ENCODE results near the gene ERCC5. TPM values are rescaled to one million over a fixed set of nuclear protein-coding genes. Genes with fewer than 3 reads are reported as not detected.
A peak's percentile ranks its signal among the peaks of the same experiment; 100 is the strongest.

Gene ERCC5
- total RNA-seq, 6 experiments from 2014 or later: 21.6 to 47.4 (median 29.2) TPM

- ATAC-seq: no peak
- peaks cover 0 to 3% (median 0%) of the 10 kb centered on the region in 4 donors for H3K4me1 ChIP-seq
- no peak overlapping the region for H3K4me3 ChIP-seq
- no peak for DNase-seq
- 76% methylated on average over 4 of the region's 4 CpGs for WGBS (ENCODE audit: insufficient coverage, low coverage, low lambda C conversion rate, missing lambda C conversion rate)
- TF ChIP-seq CTCF (IDR thresholded peaks at IDR 0.05) (no peak), POLR2A (IDR thresholded peaks at IDR 0.05) (no peak)
- no peaks in the 10 kb centered on the region for H3K27me3 ChIP-seq
- no peak overlapping the region for H3K27ac ChIP-seq
- intact Hi-C loops (cut with DNase I): no loop called here
- H3K36me3 ChIP-seq: peaks cover 0 to 16% (median 5%) of the 10 kb centered on the region in 4 donors
- no peaks in the 10 kb centered on the region for H3K9me3 ChIP-seq
Observed at GRCh38 chr13:102836471-102836870, 9.4 kb upstream of the ERCC5 start.

- WGBS (ENCODE audit: insufficient coverage, low coverage, low lambda C conversion rate, missing lambda C conversion rate): 71% methylated on average over 1 of the region's 1 CpG
Observed at GRCh38 chr13:102838273-102838672, 7.6 kb upstream of the ERCC5 start.

GRCh38 chr13:102838982-102839381 lies 6.8 kb upstream of the ERCC5 start:
- TF ChIP-seq POLR2A (IDR thresholded peaks at IDR 0.05) (no peak), CTCF (IDR thresholded peaks at IDR 0.05) (no peak)
- ATAC-seq (no peak), DNase-seq (no peak)
- no peak overlapping the region for H3K27ac ChIP-seq
- no peaks in the 10 kb centered on the region for H3K27me3 ChIP-seq
- H3K9me3 ChIP-seq: no peaks in the 10 kb centered on the region
- peaks cover 0 to 16% (median 5%) of the 10 kb centered on the region in 4 donors for H3K36me3 ChIP-seq
- intact Hi-C loops (cut with DNase I): no loop called here
- no peak overlapping the region for H3K4me3 ChIP-seq
- WGBS (ENCODE audit: insufficient coverage, low coverage, low lambda C conversion rate, missing lambda C conversion rate): 44% methylated on average over 4 of the region's 4 CpGs
- H3K4me1 ChIP-seq: peaks cover 0 to 3% (median 0%) of the 10 kb centered on the region in 4 donors

More at GRCh38 chr13:102838273-102838672, 7.6 kb upstream of the ERCC5 start:
- Histone ChIP-seq H3K27ac (no peak overlapping the region), H3K27me3 (no peaks in the 10 kb centered on the region), H3K9me3 (no peaks in the 10 kb centered on the region), H3K36me3 (peaks cover 0 to 16% (median 5%) of the 10 kb centered on the region in 4 donors), H3K4me3 (no peak overlapping the region), H3K4me1 (peaks cover 0 to 3% (median 0%) of the 10 kb centered on the region in 4 donors)
- intact Hi-C loops (cut with DNase I): no loop called here
- TF ChIP-seq CTCF (IDR thresholded peaks at IDR 0.05) (no peak), POLR2A (IDR thresholded peaks at IDR 0.05) (no peak)
- ATAC-seq (no peak), DNase-seq (no peak)

DNA sequence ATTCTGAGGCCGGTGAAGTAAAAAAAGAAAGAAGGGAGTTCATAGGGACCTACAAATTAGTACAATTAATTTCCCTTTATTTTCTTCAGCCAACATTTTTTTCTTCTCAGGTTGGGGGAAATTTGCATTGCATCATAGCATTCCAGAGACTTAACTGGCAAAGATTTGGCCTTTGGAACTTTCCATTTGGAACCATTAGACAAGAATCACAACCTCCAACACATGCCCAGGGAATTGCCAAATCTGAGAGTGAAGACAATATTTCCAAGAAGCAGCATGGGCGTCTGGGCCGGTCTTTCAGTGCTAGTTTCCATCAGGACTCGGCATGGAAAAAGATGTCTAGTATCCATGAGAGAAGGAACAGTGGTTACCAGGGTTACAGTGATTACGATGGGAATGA lies 6.4 kb upstream of the ERCC5 start:
- peaks cover 0 to 12% (median 5%) of the 10 kb centered on the region in 4 donors for H3K36me3 ChIP-seq
- TF ChIP-seq CTCF (IDR thresholded peaks at IDR 0.05): no peak
- no peak for TF ChIP-seq POLR2A (IDR thresholded peaks at IDR 0.05)

More for the DNA sequence above, 6.4 kb upstream of the ERCC5 start:
- H3K27me3 ChIP-seq: no peaks in the 10 kb centered on the region
- H3K4me3 ChIP-seq: no peak overlapping the region
- ATAC-seq (peak in 2 of 4 donors; percentile 34 to 52), DNase-seq (no peak)
- peaks cover 0 to 3% (median 0%) of the 10 kb centered on the region in 4 donors for H3K4me1 ChIP-seq
- H3K27ac ChIP-seq: no peak overlapping the region
- intact Hi-C loops (cut with DNase I): no loop called here
- 92% methylated on average over 4 of the region's 5 CpGs for WGBS (ENCODE audit: insufficient coverage, low coverage, low lambda C conversion rate, missing lambda C conversion rate)
- H3K9me3 ChIP-seq: no peaks in the 10 kb centered on the region
